CD14-positive monocyte (primary cell): ENCODE data around the gene SGSH. TPM values are rescaled to one million over a fixed set of nuclear protein-coding genes. Genes with fewer than 3 reads are reported as not detected.

Experiments used
- DNase-seq, 3 donors: peaks; one replicate each; pipeline ENCODE4 v3.0.0-alpha.2; 2011 to 2022
- H2AFZ ChIP-seq: 2 replicates; pipeline ENCODE4 v1.6.0; 2012; ENCODE audit warnings: mild to moderate bottlenecking, low read depth, low read length, inconsistent platforms; ENCODE audit not compliant: insufficient read depth, poor library complexity, severe bottlenecking
- H3K27ac ChIP-seq, 2 donors: 1 replicate in 1 of 2; 2 replicates in 1 of 2; pipeline ENCODE4 v1.5.1; 2012 to 2013; ENCODE audit warnings: low read length in 2 of 2, control low read depth in 1 of 2, inconsistent platforms in 1 of 2, low read depth in 1 of 2, mild to moderate bottlenecking in 1 of 2
- H3K27me3 ChIP-seq, 2 donors: one replicate each; pipeline versions ENCODE4 v1.6.0 to v1.6.1; 2011 to 2013; ENCODE audit warnings: low read length in 2 of 2; ENCODE audit not compliant: control insufficient read depth in 2 of 2, insufficient read depth in 2 of 2
- H3K36me3 ChIP-seq, 2 donors: replicated peaks in 1 of 2; 1 replicate in 1 of 2; 2 replicates in 1 of 2; pipeline versions ENCODE4 v1.5.1 to v1.6.1; 2012 to 2013; ENCODE audit warnings: low read length in 2 of 2, control low read depth in 1 of 2, inconsistent platforms in 1 of 2, mild to moderate bottlenecking in 1 of 2; ENCODE audit not compliant: insufficient read depth in 2 of 2, control insufficient read depth in 1 of 2
- H3K4me1 ChIP-seq, 2 donors: 1 replicate in 1 of 2; 2 replicates in 1 of 2; pipeline versions ENCODE4 v1.5.1 to v1.6.1; 2012 to 2013; ENCODE audit warnings: low read length in 2 of 2, control low read depth in 1 of 2, inconsistent platforms in 1 of 2, mild to moderate bottlenecking in 1 of 2, moderate library complexity in 1 of 2; ENCODE audit not compliant: insufficient read depth in 2 of 2, control insufficient read depth in 1 of 2
- H3K4me2 ChIP-seq: replicated peaks from 2 replicates; pipeline ENCODE3; 2012; ENCODE audit warnings: low read length, moderate library complexity, mild to moderate bottlenecking; ENCODE audit not compliant: poor library complexity, severe bottlenecking; ENCODE audit errors: extremely low read depth
- H3K4me3 ChIP-seq, 3 experiments: fragments of 200-600 bp in 1 of 3; sonication (generic) in 1 of 3; replicated peaks in 1 of 3; 1 replicate in 2 of 3; 2 replicates in 1 of 3; pipeline ENCODE4 v1.5.1; 2011 to 2013; ENCODE audit warnings: low read length in 3 of 3, mild to moderate bottlenecking in 3 of 3, control low read depth in 2 of 3, low read depth in 2 of 3, inconsistent platforms in 1 of 3, moderate library complexity in 1 of 3
- H3K79me2 ChIP-seq: 2 replicates; pipeline ENCODE4 v1.6.0; 2012; ENCODE audit warnings: mild to moderate bottlenecking, control low read depth, inconsistent platforms, low read length, moderate library complexity; ENCODE audit not compliant: insufficient read depth
- H3K9ac ChIP-seq: 2 replicates; pipeline ENCODE4 v1.6.0; 2017; ENCODE audit warnings: low read length, mild to moderate bottlenecking; ENCODE audit not compliant: insufficient read depth, poor library complexity, severe bottlenecking
- H3K9me3 ChIP-seq, 2 donors: replicated peaks in 1 of 2; 1 replicate in 1 of 2; 2 replicates in 1 of 2; pipeline versions ENCODE4 v1.5.1 to v1.6.1; 2012 to 2013; ENCODE audit warnings: low read length in 2 of 2, control low read depth in 1 of 2; ENCODE audit not compliant: control insufficient read depth in 1 of 2, insufficient read depth in 1 of 2
- H4K20me1 ChIP-seq: 2 replicates; pipeline ENCODE4 v1.6.0; 2012; ENCODE audit warnings: mild to moderate bottlenecking, low read length, control low read depth, moderate library complexity; ENCODE audit not compliant: insufficient read depth
- H3K27ac Mint-ChIP-seq, 7 donors: one replicate each; pipeline ENCODE4 v1.8.0; 2020; ENCODE audit warnings: mild to moderate bottlenecking in 7 of 7, mixed read lengths in 7 of 7, moderate library complexity in 6 of 7, inconsistent platforms in 2 of 7
- H3K27me3 Mint-ChIP-seq, 3 donors: one replicate each; pipeline ENCODE4 v1.8.0; 2021 to 2022; ENCODE audit warnings: low read depth in 3 of 3, mild to moderate bottlenecking in 3 of 3, mixed read lengths in 3 of 3, moderate library complexity in 3 of 3, inconsistent platforms in 1 of 3
- H3K36me3 Mint-ChIP-seq, 2 donors: one replicate each; pipeline ENCODE4 v1.8.0; 2020; ENCODE audit warnings: mixed read lengths in 2 of 2, inconsistent platforms in 1 of 2, mild to moderate bottlenecking in 1 of 2
- H3K4me1 Mint-ChIP-seq: one replicate; pipeline ENCODE4 v1.8.0; 2020; ENCODE audit warnings: mild to moderate bottlenecking, mixed read lengths
- H3K4me3 Mint-ChIP-seq, 2 donors: one replicate each; pipeline ENCODE4 v1.8.0; 2020; ENCODE audit warnings: mild to moderate bottlenecking in 2 of 2, mixed read lengths in 2 of 2, moderate library complexity in 1 of 2
- H3K9me3 Mint-ChIP-seq, 7 donors: one replicate each; pipeline ENCODE4 v1.8.0; 2020 to 2022; ENCODE audit warnings: mixed read lengths in 7 of 7, mild to moderate bottlenecking in 6 of 7, moderate library complexity in 6 of 7, inconsistent platforms in 2 of 7
- CTCF ChIP-seq: fragments of 200-600 bp; IDR thresholded peaks from one replicate; pipeline ENCODE4 v1.8.0; 2022; ENCODE audit warnings: antibody characterized with exemption, mild to moderate bottlenecking
- WGBS: methylation state at CpG from one replicate; pipeline ENCODE4 v1.1.5; 2013; ENCODE audit warnings: missing lambda C conversion rate; ENCODE audit not compliant: insufficient coverage; 5-methylcytosine and 5-hydroxymethylcytosine counted together
- intact Hi-C, 2 donors: fragments of 100-400 bp; cut with micrococcal nuclease; formaldehyde crosslinking; loops; one replicate each; pipeline versions ENCODE4 v1.15.0 to v1.15.1; 2023
- polyA plus RNA-seq, 3 donors: library from polyadenylated mRNA; depleted of rRNA in 1 of 3; unstranded in 2 of 3; stranded (reverse) in 1 of 3; fragments of 300-500 nt in 2 of 3; fragments of >200 nt in 1 of 3; fragmentation: Illumina TruSeq in 2 of 3; gene quantifications; 1 replicate in 2 of 3; 2 replicates in 1 of 3; pipeline ENCODE4 v1.2.3, GENCODE V29; 2012 to 2021

The SGSH gene
- polyA plus RNA-seq, 3 donors, result 21.1 to 193 (median 31.3) TPM

DNA sequence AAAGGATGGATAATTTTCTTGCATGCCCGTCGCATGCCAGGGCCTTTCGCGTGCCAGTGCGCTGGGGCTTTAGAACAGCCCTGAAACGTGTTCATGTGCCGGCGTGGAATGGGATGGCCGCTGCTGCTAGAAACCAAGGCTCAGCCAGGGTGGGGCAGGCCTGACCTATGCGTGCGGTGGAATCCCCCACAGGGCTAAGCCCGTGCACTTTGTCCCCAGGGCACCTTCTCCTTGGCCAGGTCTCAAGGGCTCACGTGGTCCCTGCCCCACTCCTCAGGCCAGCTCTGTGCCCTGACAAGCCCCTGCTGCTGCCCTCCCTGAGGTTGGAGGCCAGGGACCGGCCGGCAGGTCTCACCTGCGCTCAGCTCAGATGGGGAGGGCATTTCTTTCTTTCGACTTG is 27.4 kb upstream of the SGSH start:
- H3K9ac ChIP-seq, result no peak overlapping the region
- no peak overlapping the region for H3K27ac Mint-ChIP-seq
- H2AFZ ChIP-seq, result no peak overlapping the region
- no peak for TF ChIP-seq CTCF
- H3K79me2 ChIP-seq, result no peaks in the 10 kb centered on the region
- no peak overlapping the region for H3K4me3 Mint-ChIP-seq
- peaks cover 0 to 13% (median 8%) of the 10 kb centered on the region in 3 donors for H3K27me3 Mint-ChIP-seq
- H3K36me3 ChIP-seq, result no peaks in the 10 kb centered on the region
- 99% methylated on average over 16 of the region's 17 CpGs for WGBS
- H3K4me2 ChIP-seq, result no peak overlapping the region
- intact Hi-C loops, result no loop called here
- H3K9me3 ChIP-seq, result no peaks in the 10 kb centered on the region
- H3K4me3 ChIP-seq, result no peak overlapping the region
- H3K27ac ChIP-seq, result no peak overlapping the region
- H3K27me3 ChIP-seq, result no peaks in the 10 kb centered on the region
- H3K9me3 Mint-ChIP-seq, result peaks cover 0 to 2% (median 0%) of the 10 kb centered on the region in 7 donors
- no peaks in the 10 kb centered on the region for H4K20me1 ChIP-seq
- no peaks in the 10 kb centered on the region for H3K4me1 ChIP-seq
- DNase-seq, result no peak
- no peaks in the 10 kb centered on the region for H3K4me1 Mint-ChIP-seq
- peaks cover 0 to 11% of the 10 kb centered on the region in 2 donors for H3K36me3 Mint-ChIP-seq

- H3K36me3 Mint-ChIP-seq, result peaks cover 0 to 17% of the 10 kb centered on the region in 2 donors
- H3K9me3 ChIP-seq, result no peaks in the 10 kb centered on the region
- H3K36me3 ChIP-seq, result no peaks in the 10 kb centered on the region
- DNase-seq, result no peak
- no peak overlapping the region for H3K27ac Mint-ChIP-seq
- H3K27me3 Mint-ChIP-seq, result peaks cover 0 to 10% (median 9%) of the 10 kb centered on the region in 3 donors
- no peak overlapping the region for H3K4me2 ChIP-seq
- H3K4me1 Mint-ChIP-seq, result no peaks in the 10 kb centered on the region
- H2AFZ ChIP-seq, result no peak overlapping the region
- no peak overlapping the region for H3K4me3 ChIP-seq
- no peaks in the 10 kb centered on the region for H3K79me2 ChIP-seq
- H3K4me1 ChIP-seq, result no peaks in the 10 kb centered on the region
- TF ChIP-seq CTCF, result no peak
- no peaks in the 10 kb centered on the region for H3K27me3 ChIP-seq
- no peaks in the 10 kb centered on the region for H4K20me1 ChIP-seq
- H3K9ac ChIP-seq, result no peak overlapping the region
- no peak overlapping the region for H3K27ac ChIP-seq
- no peak overlapping the region for H3K4me3 Mint-ChIP-seq
- intact Hi-C loops, result no loop called here
- WGBS, result 82% methylated on average over 3 of the region's 8 CpGs
- H3K9me3 Mint-ChIP-seq, result peaks cover 0 to 2% (median 0%) of the 10 kb centered on the region in 7 donors
Measured at GRCh38 chr17:80246726-80247125, 26.6 kb upstream of the SGSH start.
